Fibroblast of skin of left biceps (primary cell): ENCODE measurements around the gene FAM120B.
"Not testable (repeated sequence)": the region's sequence is repeated elsewhere in the genome, so short reads cannot be mapped to it uniquely, and the experiment has no call there.

Experiments
- DNase-seq, 2 experiments: peaks; one replicate each; pipeline ENCODE4 v3.0.0-alpha.2; 2013; ENCODE audit warnings: low read depth in 2 of 2

Gene FAM120B

DNA sequence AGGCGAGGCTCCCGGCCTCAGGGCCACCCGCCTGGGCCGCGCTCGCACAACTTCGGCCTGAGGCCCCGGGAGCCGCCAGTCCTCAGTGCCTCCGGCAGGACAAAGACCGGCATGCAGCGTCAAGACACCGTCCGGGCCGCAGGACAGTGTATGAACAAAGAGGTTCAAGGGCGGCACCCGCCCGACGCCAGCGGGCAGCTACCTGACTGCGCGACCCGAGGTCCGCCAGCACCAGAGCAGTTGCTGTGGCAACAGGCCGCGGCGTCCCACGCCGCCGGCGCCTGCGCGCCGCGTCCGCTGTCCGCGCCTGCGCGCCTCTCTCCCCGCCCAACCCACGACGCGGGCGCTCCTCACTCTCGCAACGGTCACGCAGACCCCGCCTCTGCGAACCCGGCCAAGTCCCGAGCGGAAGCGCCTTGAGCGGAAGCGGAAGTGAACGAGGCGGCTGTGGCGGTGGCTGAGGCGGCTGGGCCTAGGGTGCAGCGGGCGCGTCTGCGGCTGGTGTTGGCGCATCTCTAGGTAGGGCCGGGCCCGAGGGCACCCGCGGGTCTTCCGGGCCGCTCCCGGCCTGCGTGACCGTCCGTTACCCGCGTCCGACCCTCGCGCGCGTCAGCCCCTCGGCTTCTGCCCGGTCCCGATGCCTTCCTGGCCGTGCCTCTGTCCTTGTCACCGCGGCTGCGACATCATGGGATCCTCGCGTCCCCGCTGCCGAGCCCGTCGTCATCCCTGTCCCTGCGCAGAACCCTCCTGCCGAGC lies at the start of gene FAM120B:
FAM120B (plus strand) TSS at position 435 of the 756 bp plus-strand sequence. CDS start 10,633 bp downstream, outside the sequence.
- peak; percentile 85 to 86 for DNase-seq

GRCh38 chr6:170257376-170257775 lies 49.2 kb upstream of the FAM120B start:
- no peak for DNase-seq

GRCh38 chr6:170258407-170258806 lies 48.2 kb upstream of the FAM120B start:
- no peak for DNase-seq

- DNase-seq = no peak
These were observed 47.3 kb upstream of the FAM120B start for GRCh38 chr6:170259278-170259677.

GRCh38 chr6:170260686-170261085 lies 45.9 kb upstream of the FAM120B start:
- DNase-seq = no peak

GRCh38 chr6:170261643-170262488 lies 44.7 kb upstream of the FAM120B start:
- no peak for DNase-seq

- DNase-seq = no peak
These were observed 44.0 kb upstream of the FAM120B start for GRCh38 chr6:170262489-170263088.

DNA sequence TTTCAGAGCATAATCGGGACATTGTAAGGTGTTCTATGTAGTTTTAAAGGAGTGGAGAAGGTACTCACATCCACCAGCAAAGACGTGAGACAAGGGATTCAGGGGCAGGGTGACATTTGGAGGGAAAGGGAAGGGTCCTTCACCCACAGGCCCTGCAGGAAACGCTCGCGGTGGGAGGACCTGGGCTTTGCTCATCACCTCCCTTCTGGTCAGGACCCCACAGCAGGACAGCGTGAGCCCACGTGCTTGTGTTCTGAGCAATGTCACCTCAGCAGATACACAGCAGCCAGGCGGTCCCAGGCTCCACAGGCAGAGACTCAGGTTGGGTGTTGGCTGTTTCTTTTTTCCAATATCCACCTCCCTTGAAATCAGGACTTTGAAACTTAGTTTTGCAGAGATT lies 43.1 kb upstream of the FAM120B start:
- no peak for DNase-seq

GRCh38 chr6:170264086-170264485 lies 42.5 kb upstream of the FAM120B start:
- DNase-seq = no peak

DNA sequence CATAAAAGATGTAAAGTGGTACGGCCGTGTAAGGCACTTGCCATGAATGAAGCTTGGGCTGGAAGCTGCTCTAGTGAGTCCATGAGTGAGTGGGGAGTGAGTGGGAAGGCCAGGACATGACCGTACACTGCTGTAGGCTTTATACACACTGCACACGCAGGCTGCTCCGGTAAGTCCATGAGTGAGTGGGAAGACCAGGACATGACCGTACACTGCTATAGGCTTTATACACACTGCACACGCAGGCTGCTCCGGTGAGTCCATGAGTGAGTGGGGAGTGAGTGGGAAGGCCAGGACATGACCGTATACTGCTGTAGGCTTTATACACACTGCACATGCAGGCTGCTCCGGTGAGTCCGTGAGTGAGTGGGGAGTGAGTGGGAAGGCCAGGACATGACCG lies 41.9 kb upstream of the FAM120B start:
- DNase-seq = not testable (repeated sequence)

DNA sequence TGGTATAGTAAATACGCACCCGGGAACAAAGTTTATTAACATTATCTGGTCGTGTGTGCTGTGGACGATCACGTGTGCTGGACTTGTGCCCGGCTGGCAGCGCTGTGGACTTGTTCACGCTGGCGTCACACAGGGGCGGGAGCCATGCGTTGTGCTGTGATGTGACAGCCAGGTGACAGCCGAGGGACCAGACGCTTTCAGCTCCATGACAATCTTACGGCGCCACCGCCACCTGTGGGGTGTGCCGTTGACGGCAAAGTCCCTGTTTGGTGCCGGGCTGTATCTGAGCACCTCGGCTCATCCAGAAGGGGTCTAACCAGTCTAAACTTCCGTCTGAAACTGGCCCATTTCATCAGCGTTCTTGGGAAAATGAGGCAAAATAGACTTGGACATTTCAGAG lies 40.9 kb upstream of the FAM120B start:
- no peak for DNase-seq

- no peak for DNase-seq
These were observed 40.3 kb upstream of the FAM120B start for GRCh38 chr6:170266061-170266825.

- no peak for DNase-seq
These were observed 38.9 kb upstream of the FAM120B start for GRCh38 chr6:170267688-170268087.

DNA sequence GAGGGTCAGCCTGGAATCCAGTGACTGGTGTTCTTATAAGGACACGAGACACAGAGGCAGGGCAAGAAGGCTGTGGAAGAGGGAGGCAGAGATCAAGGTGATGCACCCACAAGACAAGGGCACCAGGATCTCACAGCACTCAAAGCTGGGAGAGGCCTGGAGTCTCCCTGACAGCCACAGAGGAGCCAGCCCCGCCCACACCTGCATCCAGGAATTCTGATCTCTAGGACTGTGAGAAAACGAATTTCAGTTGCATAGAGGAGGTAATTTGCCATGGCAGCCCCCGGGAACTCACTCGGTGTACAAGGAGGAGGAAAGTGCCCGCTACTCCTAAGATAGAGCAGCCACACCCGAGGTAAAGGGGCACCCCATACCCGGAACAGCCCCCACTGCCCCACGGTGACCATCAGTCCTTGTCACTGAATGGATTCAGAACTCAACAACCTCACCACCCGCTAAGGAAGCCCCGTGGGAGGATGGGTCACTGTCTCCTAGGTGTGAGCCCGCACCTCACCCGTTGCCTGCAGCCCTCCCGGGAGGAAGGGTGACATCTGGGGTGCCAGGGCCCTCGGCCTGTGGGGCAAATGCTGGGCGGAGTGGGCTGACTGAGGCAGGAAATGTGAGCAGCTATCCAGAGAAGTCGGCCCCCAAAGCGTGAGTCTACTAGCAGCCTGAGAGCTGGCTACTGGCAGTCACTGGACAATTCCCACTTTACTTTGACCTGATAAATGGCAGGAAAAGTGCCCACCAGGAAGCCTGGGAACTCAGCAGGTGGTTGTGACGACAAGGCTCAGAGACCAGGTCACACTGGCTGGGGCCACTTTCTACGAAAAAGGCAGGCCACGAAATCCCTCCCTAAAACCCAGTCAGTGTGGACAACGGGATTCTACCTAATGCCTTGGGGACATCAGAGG lies 38.1 kb upstream of the FAM120B start:
- DNase-seq = no peak

DNA sequence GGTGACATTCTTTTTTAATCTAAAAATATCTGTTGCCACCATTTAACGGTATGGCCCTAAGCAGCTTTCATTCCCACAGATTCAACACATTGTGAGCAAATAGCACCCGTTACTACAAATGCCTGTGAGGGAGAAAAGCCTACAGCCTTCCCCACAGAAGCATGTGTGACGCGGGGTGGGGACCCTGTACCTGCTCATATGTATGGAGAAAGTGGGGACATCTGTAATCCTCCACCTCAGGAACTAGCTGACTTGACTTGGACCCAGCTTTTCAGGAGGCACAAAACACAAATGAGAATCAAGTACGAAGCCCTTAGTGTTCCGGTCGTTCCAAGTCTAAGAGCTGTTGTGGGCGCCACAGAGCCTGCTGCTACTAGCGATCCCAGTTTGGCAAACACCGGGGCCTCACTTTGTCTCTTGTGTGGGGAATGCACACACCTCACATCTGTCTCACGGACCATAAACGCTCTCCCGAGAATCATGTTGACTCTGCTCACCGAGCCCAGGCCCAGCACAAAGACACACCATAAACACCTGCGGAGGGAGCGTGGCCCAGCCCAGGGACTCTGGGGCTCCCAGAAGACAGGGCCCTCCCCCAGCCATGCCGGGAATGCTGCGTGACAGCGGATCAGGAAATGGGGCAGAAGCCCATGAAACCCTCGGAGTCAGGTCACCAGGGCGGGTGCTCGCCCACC lies 37.3 kb upstream of the FAM120B start:
- no peak for DNase-seq

DNA sequence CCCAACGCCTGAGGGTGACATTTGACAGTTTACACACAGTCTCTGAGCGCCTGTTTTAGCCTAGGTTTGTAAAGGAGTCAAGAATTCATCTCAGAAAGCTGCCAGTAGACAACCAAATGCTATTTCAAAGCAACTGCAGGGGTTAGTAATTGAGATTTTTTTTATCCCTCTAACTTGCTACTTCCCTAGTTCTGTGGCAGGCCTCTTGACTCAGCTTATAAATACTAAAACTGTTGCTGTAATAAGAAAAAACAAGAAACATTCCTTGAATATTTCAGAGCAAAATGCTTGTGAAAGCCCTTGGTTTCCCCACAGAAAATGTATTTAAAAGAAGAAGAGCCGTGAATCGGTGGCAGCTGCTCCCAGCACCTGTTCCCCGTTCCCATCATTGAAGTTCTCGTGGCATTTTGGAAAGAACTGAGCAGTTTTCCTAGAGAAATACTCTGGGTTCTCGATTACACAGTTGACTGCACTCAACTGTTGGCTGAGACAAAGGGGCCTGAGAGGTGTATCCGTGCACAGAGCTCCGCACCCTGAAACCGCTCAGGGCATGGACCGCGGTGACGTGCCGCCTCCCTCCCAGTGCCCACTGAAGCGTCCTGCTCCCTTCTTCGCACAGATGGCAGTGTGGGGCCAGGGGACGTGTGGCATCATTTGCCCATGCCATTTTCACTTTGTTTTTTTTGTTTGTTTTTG lies 36.6 kb upstream of the FAM120B start:
- no peak for DNase-seq

DNA sequence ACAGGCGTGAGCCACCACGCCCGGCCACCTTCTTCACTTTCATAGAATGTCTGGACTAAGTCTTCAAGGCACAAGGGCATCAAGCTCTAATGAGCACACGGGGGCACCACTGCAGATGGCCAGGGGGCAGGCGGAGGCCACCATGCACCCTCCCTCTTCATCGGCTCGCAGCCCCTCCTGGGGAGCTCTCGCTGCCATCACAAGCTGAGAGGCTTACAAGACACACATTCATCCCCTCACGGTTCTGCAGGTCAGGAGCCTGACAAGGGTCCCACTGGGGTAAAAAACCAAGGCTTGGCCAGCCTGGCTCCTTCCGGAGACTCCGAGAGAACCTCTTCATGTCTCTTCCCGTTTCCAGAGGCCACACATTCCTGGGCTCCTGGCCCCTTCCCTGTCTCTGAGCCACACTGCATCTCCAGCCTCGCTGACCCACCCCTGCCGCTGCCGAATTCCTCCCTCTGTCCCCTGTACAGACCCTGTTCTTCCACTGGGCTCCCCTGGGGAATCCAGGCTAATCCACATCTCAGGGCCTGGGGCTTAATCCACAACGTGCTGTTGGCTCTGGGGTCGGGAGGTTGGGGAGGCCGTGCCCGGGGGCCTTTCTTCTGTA lies 35.5 kb upstream of the FAM120B start:
- DNase-seq = no peak

- DNase-seq = no peak
These were observed 34.7 kb upstream of the FAM120B start for GRCh38 chr6:170271771-170272314.
